Liver (tissue), 9 donors: ENCODE data around the gene TMEM154. TPM values are rescaled to one million over a fixed set of nuclear protein-coding genes. Genes with fewer than 3 reads are reported as not detected.

Experiments
- DNase-seq: peaks from one replicate; pipeline ENCODE4 v3.0.0-alpha.2; 2017; ENCODE audit warnings: low spot score
- H3K27ac ChIP-seq, 2 donors: one replicate each; pipeline ENCODE4 v1.7.0; 2013; ENCODE audit warnings: inconsistent platforms in 2 of 2, low read length in 2 of 2, control low read depth in 1 of 2, low read depth in 1 of 2, mild to moderate bottlenecking in 1 of 2
- H3K27me3 ChIP-seq, 4 donors: one replicate each; pipeline versions ENCODE4 v1.6.1 to v1.7.0; 2013; ENCODE audit warnings: low read length in 3 of 4, inconsistent platforms in 1 of 4, mild to moderate bottlenecking in 1 of 4, moderate library complexity in 1 of 4; ENCODE audit not compliant: control insufficient read depth in 4 of 4, insufficient read depth in 4 of 4
- H3K36me3 ChIP-seq, 4 donors: one replicate each; pipeline versions ENCODE4 v1.6.1 to v1.7.0; 2013; ENCODE audit warnings: low read length in 3 of 4, mild to moderate bottlenecking in 3 of 4, low read depth in 1 of 4, moderate library complexity in 1 of 4; ENCODE audit not compliant: control insufficient read depth in 4 of 4, insufficient read depth in 3 of 4
- H3K4me1 ChIP-seq, 4 donors: one replicate each; pipeline versions ENCODE4 v1.6.1 to v1.7.0; 2013; ENCODE audit warnings: low read length in 3 of 4, mild to moderate bottlenecking in 3 of 4, moderate library complexity in 1 of 4; ENCODE audit not compliant: control insufficient read depth in 4 of 4, insufficient read depth in 4 of 4
- H3K4me3 ChIP-seq, 3 donors: one replicate each; pipeline versions ENCODE4 v1.6.1 to v1.7.0; 2013; ENCODE audit warnings: low read length in 3 of 3, control low read depth in 1 of 3, low read depth in 1 of 3, mild to moderate bottlenecking in 1 of 3
- H3K9ac ChIP-seq, 2 donors: one replicate each; pipeline ENCODE4 v1.7.0; 2013; ENCODE audit warnings: low read length in 2 of 2, mild to moderate bottlenecking in 2 of 2, moderate library complexity in 2 of 2, control low read depth in 1 of 2, low read depth in 1 of 2
- H3K9me3 ChIP-seq, 4 donors: one replicate each; pipeline versions ENCODE4 v1.6.1 to v1.7.0; 2013; ENCODE audit warnings: low read length in 3 of 4; ENCODE audit not compliant: control insufficient read depth in 4 of 4
- ATF3 ChIP-seq: IDR thresholded peaks from 2 replicates; pipeline ENCODE4 v1.6.1; 2016; ENCODE audit warnings: antibody characterized with exemption
- CTCF ChIP-seq: fragments of 150-350 bp; IDR thresholded peaks from 2 replicates; pipeline ENCODE4 v1.5.1; 2017; ENCODE audit warnings: improper control_type of control experiment, low read depth, low read length; ENCODE audit not compliant: missing input control
- EGR1 ChIP-seq, 2 donors: IDR thresholded peaks; 2 replicates each; pipeline ENCODE4 v1.6.1; 2016 to 2018; ENCODE audit warnings: antibody characterized with exemption in 2 of 2, low read depth in 2 of 2
- FOXA1 ChIP-seq: IDR thresholded peaks from 2 replicates; pipeline ENCODE4 v1.6.1; 2016; ENCODE audit warnings: antibody characterized with exemption
- FOXA2 ChIP-seq: IDR thresholded peaks from 2 replicates; pipeline ENCODE4 v1.6.1; 2016; ENCODE audit warnings: antibody characterized with exemption
- GABPA ChIP-seq, 2 donors: IDR thresholded peaks in 1 of 2; conservative IDR thresholded peaks in 1 of 2; 2 replicates each; pipeline ENCODE4 v1.6.1; 2016; ENCODE audit warnings: antibody characterized with exemption in 2 of 2, mild to moderate bottlenecking in 1 of 2, moderate library complexity in 1 of 2
- HNF4A ChIP-seq, 2 donors: conservative IDR thresholded peaks; 2 replicates each; pipeline ENCODE4 v1.6.1; 2016; ENCODE audit warnings: antibody characterized with exemption in 2 of 2, mild to moderate bottlenecking in 2 of 2
- HNF4G ChIP-seq: IDR thresholded peaks from 2 replicates; pipeline ENCODE4 v1.6.1; 2016; ENCODE audit warnings: antibody characterized with exemption
- JUND ChIP-seq, 2 donors: IDR thresholded peaks; 2 replicates each; pipeline ENCODE4 v1.6.1; 2016; ENCODE audit warnings: antibody characterized with exemption in 2 of 2
- MAX ChIP-seq: IDR thresholded peaks from 2 replicates; pipeline ENCODE4 v1.6.1; 2016; ENCODE audit warnings: antibody characterized with exemption
- NR2F2 ChIP-seq: IDR thresholded peaks from 2 replicates; pipeline ENCODE4 v1.6.1; 2016; ENCODE audit warnings: antibody characterized with exemption
- RAD21 ChIP-seq, 2 donors: IDR thresholded peaks; 2 replicates each; pipeline ENCODE4 v1.6.1; 2016; ENCODE audit warnings: antibody characterized with exemption in 2 of 2, mild to moderate bottlenecking in 2 of 2
- REST ChIP-seq: IDR thresholded peaks from 2 replicates; pipeline ENCODE4 v1.6.1; 2016; ENCODE audit warnings: antibody characterized with exemption, mild to moderate bottlenecking
- RXRA ChIP-seq, 2 donors: IDR thresholded peaks; 2 replicates each; pipeline ENCODE4 v1.6.1; 2017 to 2018; ENCODE audit warnings: antibody characterized with exemption in 2 of 2, mild to moderate bottlenecking in 1 of 2
- SP1 ChIP-seq: IDR thresholded peaks from 2 replicates; pipeline ENCODE4 v1.6.1; 2018; ENCODE audit warnings: antibody characterized with exemption, mild to moderate bottlenecking
- TAF1 ChIP-seq: conservative IDR thresholded peaks from 2 replicates; pipeline ENCODE4 v1.6.1; 2016; ENCODE audit warnings: antibody characterized with exemption, mild to moderate bottlenecking
- YY1 ChIP-seq: IDR thresholded peaks from 2 replicates; pipeline ENCODE4 v1.6.1; 2016; ENCODE audit warnings: antibody characterized with exemption, mild to moderate bottlenecking
- ZBTB33 ChIP-seq: IDR thresholded peaks from 2 replicates; pipeline ENCODE4 v1.6.1; 2016; ENCODE audit warnings: antibody characterized with exemption
- WGBS: extraction: QIAGEN DNeasy Blood & Tissue Kit; methylation state at CpG from one replicate; pipeline ENCODE4 v1.1.7; 2013; 5-methylcytosine and 5-hydroxymethylcytosine counted together
- polyA plus RNA-seq, 2 donors: library from polyadenylated mRNA; stranded (reverse) in 1 of 2; unstranded in 1 of 2; fragments of 200-250 nt in 1 of 2; fragments of >200 nt in 1 of 2; fragmentation: Nextera tagmentation in 1 of 2; extraction: Ambion mirVana in 1 of 2; gene quantifications; one replicate each; pipeline versions ENCODE4 v1.2.1 to v1.2.3, GENCODE V29; 2013 to 2015
- total RNA-seq, 2 donors: library from RNA; depleted of rRNA; stranded (reverse); fragments of >200 nt; gene quantifications; one replicate each; pipeline ENCODE4 v1.2.3, GENCODE V29; 2014
- donor health status: healthy.
- donor health status: healthy.
- donor health status: healthy.
- donor health status: healthy.
- donor health status: healthy.

The TMEM154 gene
- total and polyA plus RNA-seq, 4 donors = 0.32 to 4.4 (median 2.3) TPM

- Histone ChIP-seq H3K27ac (no peak overlapping the region), H3K27me3 (no peaks in the 10 kb centered on the region), H3K4me1 (no peaks in the 10 kb centered on the region), H3K9me3 (no peaks in the 10 kb centered on the region), H3K9ac (no peak overlapping the region), H3K36me3 (no peaks in the 10 kb centered on the region), H3K4me3 (no peak overlapping the region)
- no peak for DNase-seq
- WGBS = 54% methylated on average over 1 of the region's 1 CpG
- TF ChIP-seq SP1 = no peak
- no peak for TF ChIP-seq ZBTB33
- TF ChIP-seq EGR1 (IDR thresholded peaks at IDR 0.05; ENCODE audit: low read depth in 2 of 2) = no peak
- no peak for TF ChIP-seq MAX
- no peak for TF ChIP-seq TAF1
- no peak for TF ChIP-seq FOXA1
- TF ChIP-seq YY1 = no peak
- TF ChIP-seq GABPA (IDR thresholded peaks at IDR 0.05 in 1 of 2, conservative IDR thresholded peaks at IDR 0.05 in 1 of 2) = no peak
- no peak for TF ChIP-seq RAD21 (IDR thresholded peaks at IDR 0.05)
- no peak for TF ChIP-seq ATF3
- no peak for TF ChIP-seq HNF4A (conservative IDR thresholded peaks at IDR 0.05)
- TF ChIP-seq CTCF = no peak
- no peak for TF ChIP-seq JUND (IDR thresholded peaks at IDR 0.05)
- no peak for TF ChIP-seq NR2F2
- TF ChIP-seq REST = no peak
- no peak for TF ChIP-seq HNF4G
- TF ChIP-seq FOXA2 = no peak
- TF ChIP-seq RXRA (IDR thresholded peaks at IDR 0.05) = no peak
Measured at GRCh38 chr4:152630324-152630723, 49.5 kb downstream of the TMEM154 start.

GRCh38 chr4:152629908-152630307, 49.9 kb downstream of the TMEM154 start:
- no peaks in the 10 kb centered on the region for H3K4me1 ChIP-seq
- H3K9ac ChIP-seq = no peak overlapping the region
- 90% methylated on average over 3 of the region's 3 CpGs for WGBS
- DNase-seq = no peak
- H3K27me3 ChIP-seq = no peaks in the 10 kb centered on the region
- no peak overlapping the region for H3K27ac ChIP-seq
- no peaks in the 10 kb centered on the region for H3K9me3 ChIP-seq
- no peak for TF ChIP-seq EGR1 (IDR thresholded peaks at IDR 0.05; ENCODE audit: low read depth in 2 of 2)
- TF ChIP-seq NR2F2 = no peak
- TF ChIP-seq FOXA1 = no peak
- TF ChIP-seq ZBTB33 = no peak
- no peak for TF ChIP-seq REST
- no peak for TF ChIP-seq JUND (IDR thresholded peaks at IDR 0.05)
- no peak for TF ChIP-seq RXRA (IDR thresholded peaks at IDR 0.05)
- no peak for TF ChIP-seq YY1
- no peak for TF ChIP-seq HNF4G
- H3K4me3 ChIP-seq = no peak overlapping the region
- H3K36me3 ChIP-seq = no peaks in the 10 kb centered on the region
